Measurements from ENCODE around the gene ENTHD1. TPM values are rescaled to one million over a fixed set of nuclear protein-coding genes. Genes with fewer than 3 reads are reported as not detected.

ENTHD1 gene
- total and polyA plus RNA-seq, 2 of the 8 experiments (the other 6 are each of a cell fraction or from before 2014, with no cell fraction given) = not detected

DNA sequence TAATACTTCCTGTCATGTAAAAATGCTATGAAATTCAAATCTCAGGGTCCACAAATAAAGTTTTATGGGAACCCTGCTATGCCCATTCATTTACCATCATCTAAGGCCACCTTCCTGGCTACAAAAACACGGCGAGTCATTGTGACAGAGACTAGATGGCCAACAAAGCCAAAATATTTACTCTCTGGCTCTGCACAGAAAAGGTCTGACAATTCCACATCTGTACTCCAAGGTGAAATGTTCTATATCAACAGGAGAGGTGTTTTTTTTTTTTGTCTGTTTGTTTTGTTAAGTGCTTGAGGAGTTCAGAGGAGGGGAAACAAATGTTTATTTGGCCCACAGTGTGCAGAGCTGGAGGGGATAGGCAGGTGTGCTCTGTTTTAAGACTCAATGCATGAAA, 48.0 kb upstream of the ENTHD1 start:
- Histone ChIP-seq H3K23me2 (ENCODE audit: low read depth, low read length) (no peaks in the 10 kb centered on the region), H2AFZ (ENCODE audit: low read length) (no peak overlapping the region), H3K14ac (ENCODE audit: insufficient read length) (no peak overlapping the region), H3K4me1 (replicated peaks in 1 of 4; ENCODE audit: control insufficient read depth in 3 of 4, insufficient read depth in 4 of 4, low read length in 3 of 4) (peaks cover 7 to 23% (median 13%) of the 10 kb centered on the region in 4 experiments), H3K18ac (ENCODE audit: extremely low read depth, low read length) (no peak overlapping the region; the same call in 1 of the 2 replicates), H3K36me3 (ENCODE audit: control insufficient read depth in 2 of 4, insufficient read depth in 4 of 4, low read length in 3 of 4) (no peaks in the 10 kb centered on the region), H2BK120ac (replicated peaks; ENCODE audit: low read depth, low read length) (no peak overlapping the region), H3K27me3 (replicated peaks in 1 of 4; ENCODE audit: control insufficient read depth in 3 of 4, extremely low read depth in 1 of 4, insufficient read depth in 3 of 4, low read length in 3 of 4) (no peaks in the 10 kb centered on the region; a peak in 1 of 7 replicates), H2AK5ac (ENCODE audit: low read depth, low read length) (no peak overlapping the region), H2BK5ac (ENCODE audit: low read depth, low read length) (no peak overlapping the region), H4K20me1 (replicated peaks in 1 of 2; ENCODE audit: control insufficient read depth in 1 of 2, insufficient read depth in 2 of 2, low read length in 2 of 2) (no peaks in the 10 kb centered on the region), H3K27ac (ENCODE audit: low read depth, low read length) (no peak overlapping the region), H4K8ac (ENCODE audit: extremely low read depth, insufficient read depth, low read length) (no peak overlapping the region), H2BK12ac (ENCODE audit: low read depth, low read length) (no peak overlapping the region), H3K23ac (ENCODE audit: insufficient read length) (no peak overlapping the region), H3K4ac (replicated peaks; ENCODE audit: insufficient read length, low read depth, low read length) (no peak overlapping the region), H3K79me2 (ENCODE audit: control insufficient read depth in 1 of 2, insufficient read depth in 2 of 2, low read length in 2 of 2) (no peaks in the 10 kb centered on the region), H3K4me3 (ENCODE audit: extremely low read depth in 1 of 4, insufficient read depth in 2 of 4, low read depth in 3 of 4, low read length in 4 of 4) (no peak overlapping the region), H3K56ac (replicated peaks; ENCODE audit: insufficient read length, low read depth, low read length) (no peak overlapping the region), H2BK20ac (ENCODE audit: low read length) (no peak overlapping the region), H4K5ac (ENCODE audit: insufficient read length, low read depth, low read length) (no peak overlapping the region), H2BK15ac (ENCODE audit: low read length) (no peak overlapping the region), H3K9ac (replicated peaks in 1 of 4; ENCODE audit: extremely low read depth in 1 of 4, low read depth in 3 of 4, low read length in 3 of 4) (no peak overlapping the region), H3K9me3 (ENCODE audit: insufficient read depth in 2 of 2, low read depth in 1 of 2, low read length in 1 of 2) (no peaks in the 10 kb centered on the region), H3K79me1 (ENCODE audit: low read depth, low read length) (no peaks in the 10 kb centered on the region), H3K4me2 (ENCODE audit: insufficient read depth in 1 of 2, low read depth in 2 of 2, low read length in 2 of 2) (0 out of 4 replicates have a peak overlapping the region, but pooled peaks of 1 of the 2 experiments have one; percentile 1), H4K91ac (replicated peaks; ENCODE audit: insufficient read length, low read length) (no peak overlapping the region)
- ChIA-PET POLR2A (ENCODE audit: partially characterized antibody) (interaction anchor here (0.9 to 2.1 kb wide), 2 partner anchors 9 to 82 kb away, joined by 3 to 11 read pairs; no protein-coding TSS in a partner anchor), CTCF (ENCODE audit: partially characterized antibody) (interaction anchor here (0.7 to 7.0 kb wide), 8 partner anchors 9 to 406 kb away, joined by 3 to 66 read pairs (median 8); partner anchors contain the start of gene TMA7B)
- no peak for FAIRE-seq
- WGBS, 2 experiments (ENCODE audit: extremely low coverage in 1 of 2, insufficient coverage in 1 of 2, insufficient read length in 1 of 2, insufficient replicate concordance in 2 of 2, low coverage in 1 of 2, low lambda C conversion rate in 2 of 2, missing lambda C conversion rate in 1 of 2) = 83% methylated on average over 2 of the region's 2 CpGs; no CpG with 5 or more reads in 1 of the 2 experiments
- no peak for DNase-seq (ENCODE audit: low read depth in 1 of 2, low spot score in 2 of 2)
- TF ChIP-seq TBP (IDR thresholded peaks at IDR 0.05; ENCODE audit: low read depth, low read length) (no peak), FOSL1 (IDR thresholded peaks at IDR 0.05; ENCODE audit: insufficient read depth, low read depth, low read length) (no peak), TAF1 (IDR thresholded peaks at IDR 0.05; ENCODE audit: low read depth, low read length) (no peak), CHD1 (IDR thresholded peaks at IDR 0.05; ENCODE audit: low read depth, low read length) (no peak), JUND (IDR thresholded peaks at IDR 0.05; ENCODE audit: low read length) (no peak), EGR1 (IDR thresholded peaks at IDR 0.05; ENCODE audit: borderline replicate concordance, low read depth, low read length) (no peak)

All from H1 (cell line).